HepG2 (cell line): ENCODE data around the gene NUDT3. TPM values are rescaled to one million over a fixed set of nuclear protein-coding genes. Genes with fewer than 3 reads are reported as not detected.

Source experiments
- CBX2 ChIP-seq, 2 experiments: fragments of 200-600 bp in 1 of 2; sonication (generic); formaldehyde crosslinking in 1 of 2; IDR thresholded peaks; 2 replicates each; pipeline versions ENCODE4 v1.7.0 to v1.8.1; 2018 to 2022; ENCODE audit warnings: low read depth in 2 of 2, low read length in 1 of 2, mild to moderate bottlenecking in 1 of 2, missing genetic modification reagents in 1 of 2
- FOXJ3 ChIP-seq: sonication (generic); formaldehyde crosslinking; IDR thresholded peaks from 2 replicates; pipeline ENCODE4 v1.4.0; 2020; ENCODE audit warnings: missing genetic modification reagents, mild to moderate bottlenecking, borderline replicate concordance
- JUN ChIP-seq: sonication (generic); formaldehyde crosslinking; IDR thresholded peaks from 2 replicates; pipeline ENCODE4 v1.4.0; 2020; ENCODE audit warnings: mild to moderate bottlenecking, missing genetic modification reagents
- NCOA2 ChIP-seq: sonication (generic); formaldehyde crosslinking; IDR thresholded peaks from 2 replicates; pipeline ENCODE4 v1.8.0; 2022; ENCODE audit warnings: inconsistent platforms
- NFKBIZ ChIP-seq: IDR thresholded peaks from 2 replicates; pipeline ENCODE4 v1.6.1; 2018; ENCODE audit warnings: missing genetic modification reagents, missing compliant biosample characterization
- NR2F2 ChIP-seq: IDR thresholded peaks from 2 replicates; pipeline ENCODE4 v1.6.1; 2012; ENCODE audit warnings: low read depth, inconsistent platforms, borderline replicate concordance
- PHF20 ChIP-seq: sonication (generic); formaldehyde crosslinking; IDR thresholded peaks from 2 replicates; pipeline ENCODE4 v1.5.0; 2020; ENCODE audit warnings: mild to moderate bottlenecking, missing genetic modification reagents
- PITX1 ChIP-seq: sonication (generic); formaldehyde crosslinking; IDR thresholded peaks from 2 replicates; pipeline ENCODE4 v1.5.1; 2020; ENCODE audit warnings: mild to moderate bottlenecking, missing genetic modification reagents
- RFXANK ChIP-seq: IDR thresholded peaks from 2 replicates; pipeline ENCODE4 v1.6.1; 2016
- ZFX ChIP-seq: sonication (generic); formaldehyde crosslinking; IDR thresholded peaks from 2 replicates; pipeline ENCODE4 v1.4.0; 2020; ENCODE audit warnings: mild to moderate bottlenecking, low read depth, missing genetic modification reagents, moderate library complexity
- ZNF207 ChIP-seq: fragments of 450-650 bp; IDR thresholded peaks from 2 replicates; pipeline ENCODE4 v1.6.1; 2016; ENCODE audit warnings: antibody characterized with exemption, borderline replicate concordance
- ZNF550 ChIP-seq: sonication (generic); formaldehyde crosslinking; IDR thresholded peaks from 2 replicates; pipeline ENCODE4 v1.4.0; 2020; ENCODE audit warnings: mild to moderate bottlenecking, missing genetic modification reagents, borderline replicate concordance
- ZNF570 ChIP-seq: sonication (generic); formaldehyde crosslinking; IDR thresholded peaks from 2 replicates; pipeline ENCODE4 v1.4.0; 2020; ENCODE audit warnings: mild to moderate bottlenecking, missing genetic modification reagents, borderline replicate concordance
- ZNF737 ChIP-seq: sonication (generic); formaldehyde crosslinking; IDR thresholded peaks from 2 replicates; pipeline ENCODE4 v1.5.0; 2020; ENCODE audit warnings: missing genetic modification reagents, mild to moderate bottlenecking, borderline replicate concordance
- ZSCAN25 ChIP-seq: sonication (generic); formaldehyde crosslinking; IDR thresholded peaks from 2 replicates; pipeline ENCODE4 v1.8.0; 2022; ENCODE audit warnings: mild to moderate bottlenecking, missing genetic modification reagents
- polyA plus RNA-seq, 8 experiments: library from polyadenylated mRNA; depleted of rRNA in 3 of 8; stranded (reverse) in 7 of 8; unstranded in 1 of 8; fragments of >200 nt; fragmentation: Illumina TruSeq in 4 of 8; extraction: Trizol in 4 of 8; gene quantifications; 2 replicates each; pipeline versions ENCODE4 v1.2.1 to v1.2.3, GENCODE V29; 2011 to 2016; ENCODE audit warnings: low read depth in 4 of 8, missing spikeins in 1 of 8, mixed read lengths in 1 of 8; ENCODE audit not compliant: insufficient read depth in 1 of 8
- total RNA-seq, 5 experiments: library from RNA; depleted of rRNA; stranded (reverse); fragments of >200 nt; fragmentation: Illumina TruSeq; extraction: Trizol; gene quantifications; 2 replicates each; pipeline ENCODE4 v1.2.3, GENCODE V29; 2016; ENCODE audit warnings: low read depth in 1 of 5
- TF ChIP-seq, protein P1 (sequence below): sonication (generic); formaldehyde crosslinking; IDR thresholded peaks from 2 replicates; pipeline ENCODE4 v1.4.0; 2020; ENCODE audit warnings: missing genetic modification reagents, borderline replicate concordance
- TF ChIP-seq, protein P2 (sequence below): sonication (generic); formaldehyde crosslinking; IDR thresholded peaks from 2 replicates; pipeline ENCODE4 v1.4.0; 2020; ENCODE audit warnings: missing genetic modification reagents
- TF ChIP-seq, protein P3 (sequence below): IDR thresholded peaks from 2 replicates; pipeline ENCODE4 v1.6.1; 2012; ENCODE audit warnings: low read depth, low read length, improper control_type of control experiment

The NUDT3 gene
- total and polyA plus RNA-seq, 2 of the 13 experiments (the other 11 are each of a cell fraction or from before 2014, with no cell fraction given) = 20.2 to 20.6 TPM

DNA sequence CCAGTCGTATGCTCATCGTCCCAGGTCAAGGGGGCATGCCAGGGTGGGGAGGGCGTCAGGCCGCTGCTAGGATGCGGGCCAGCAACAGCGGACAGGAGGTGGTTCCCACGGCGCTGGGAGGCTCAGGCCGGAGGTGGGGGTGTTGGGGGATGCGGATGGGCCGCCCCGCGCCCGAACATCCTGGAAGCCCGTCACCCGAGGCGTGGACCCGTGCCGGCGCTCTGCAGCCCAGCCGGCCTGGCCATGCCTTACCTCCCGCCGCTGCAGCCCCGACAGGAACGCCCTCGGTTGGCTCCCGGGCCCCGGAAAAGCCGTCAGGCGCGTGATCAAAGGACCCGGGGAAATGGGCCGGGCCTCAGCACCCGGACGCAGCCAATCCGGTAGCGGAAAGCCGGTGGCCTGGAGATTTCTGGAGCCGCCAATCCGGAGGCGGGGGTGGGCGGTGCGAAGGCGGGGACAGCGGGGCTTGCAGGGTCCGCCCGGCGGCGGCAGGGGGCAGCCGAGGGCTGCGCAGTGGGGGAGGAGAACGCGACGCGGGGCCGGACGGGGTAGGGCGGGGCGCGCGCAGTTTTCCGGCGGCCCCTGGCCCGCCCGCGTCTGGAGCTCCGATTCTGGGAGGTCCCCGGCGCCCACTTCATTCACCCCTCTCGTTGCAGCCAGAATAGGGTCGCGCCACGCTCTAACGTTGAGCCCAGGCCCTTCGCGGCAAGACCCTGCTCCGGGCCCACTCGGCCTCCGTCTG is 143.6 kb downstream of the NUDT3 start, which contains the start of gene SMIM29 (continued):
- TF ChIP-seq ZNF550 (CRISPR knock-in tag) = 0 out of 2 replicates have a peak, but pooled peaks have one; percentile 11
- no peak for TF ChIP-seq NCOA2
- no peak; the same call in 1 of the 2 replicates for TF ChIP-seq NR2F2
- TF ChIP-seq CBX2 (IDR thresholded peaks at IDR 0.05; ENCODE audit: low read depth, low read length) = no peak
- TF ChIP-seq CBX2 (CRISPR knock-in tag; IDR thresholded peaks at IDR 0.05; ENCODE audit: low read depth) = no peak; the same call in 1 of the 2 replicates
- peak; percentile 28; the same call in 1 of the 2 replicates for TF ChIP-seq ZSCAN25
- peak; percentile 79 for TF ChIP-seq ZFX (CRISPR knock-in tag)
- TF ChIP-seq, protein P1, sequence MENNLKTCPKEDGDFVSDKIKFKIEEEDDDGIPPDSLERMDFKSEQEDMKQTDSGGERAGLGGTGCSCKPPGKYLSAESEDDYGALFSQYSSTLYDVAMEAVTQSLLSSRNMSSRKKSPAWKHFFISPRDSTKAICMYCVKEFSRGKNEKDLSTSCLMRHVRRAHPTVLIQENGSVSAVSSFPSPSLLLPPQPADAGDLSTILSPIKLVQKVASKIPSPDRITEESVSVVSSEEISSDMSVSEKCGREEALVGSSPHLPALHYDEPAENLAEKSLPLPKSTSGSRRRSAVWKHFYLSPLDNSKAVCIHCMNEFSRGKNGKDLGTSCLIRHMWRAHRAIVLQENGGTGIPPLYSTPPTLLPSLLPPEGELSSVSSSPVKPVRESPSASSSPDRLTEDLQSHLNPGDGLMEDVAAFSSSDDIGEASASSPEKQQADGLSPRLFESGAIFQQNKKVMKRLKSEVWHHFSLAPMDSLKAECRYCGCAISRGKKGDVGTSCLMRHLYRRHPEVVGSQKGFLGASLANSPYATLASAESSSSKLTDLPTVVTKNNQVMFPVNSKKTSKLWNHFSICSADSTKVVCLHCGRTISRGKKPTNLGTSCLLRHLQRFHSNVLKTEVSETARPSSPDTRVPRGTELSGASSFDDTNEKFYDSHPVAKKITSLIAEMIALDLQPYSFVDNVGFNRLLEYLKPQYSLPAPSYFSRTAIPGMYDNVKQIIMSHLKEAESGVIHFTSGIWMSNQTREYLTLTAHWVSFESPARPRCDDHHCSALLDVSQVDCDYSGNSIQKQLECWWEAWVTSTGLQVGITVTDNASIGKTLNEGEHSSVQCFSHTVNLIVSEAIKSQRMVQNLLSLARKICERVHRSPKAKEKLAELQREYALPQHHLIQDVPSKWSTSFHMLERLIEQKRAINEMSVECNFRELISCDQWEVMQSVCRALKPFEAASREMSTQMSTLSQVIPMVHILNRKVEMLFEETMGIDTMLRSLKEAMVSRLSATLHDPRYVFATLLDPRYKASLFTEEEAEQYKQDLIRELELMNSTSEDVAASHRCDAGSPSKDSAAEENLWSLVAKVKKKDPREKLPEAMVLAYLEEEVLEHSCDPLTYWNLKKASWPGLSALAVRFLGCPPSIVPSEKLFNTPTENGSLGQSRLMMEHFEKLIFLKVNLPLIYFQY (CRISPR knock-in tag) = peak; percentile 97
- TF ChIP-seq ZNF737 (CRISPR knock-in tag) = no peak
- no peak for TF ChIP-seq ZNF207
- TF ChIP-seq PITX1 (CRISPR knock-in tag) = peak; percentile 19; the same call in 1 of the 2 replicates
- TF ChIP-seq, protein P2, sequence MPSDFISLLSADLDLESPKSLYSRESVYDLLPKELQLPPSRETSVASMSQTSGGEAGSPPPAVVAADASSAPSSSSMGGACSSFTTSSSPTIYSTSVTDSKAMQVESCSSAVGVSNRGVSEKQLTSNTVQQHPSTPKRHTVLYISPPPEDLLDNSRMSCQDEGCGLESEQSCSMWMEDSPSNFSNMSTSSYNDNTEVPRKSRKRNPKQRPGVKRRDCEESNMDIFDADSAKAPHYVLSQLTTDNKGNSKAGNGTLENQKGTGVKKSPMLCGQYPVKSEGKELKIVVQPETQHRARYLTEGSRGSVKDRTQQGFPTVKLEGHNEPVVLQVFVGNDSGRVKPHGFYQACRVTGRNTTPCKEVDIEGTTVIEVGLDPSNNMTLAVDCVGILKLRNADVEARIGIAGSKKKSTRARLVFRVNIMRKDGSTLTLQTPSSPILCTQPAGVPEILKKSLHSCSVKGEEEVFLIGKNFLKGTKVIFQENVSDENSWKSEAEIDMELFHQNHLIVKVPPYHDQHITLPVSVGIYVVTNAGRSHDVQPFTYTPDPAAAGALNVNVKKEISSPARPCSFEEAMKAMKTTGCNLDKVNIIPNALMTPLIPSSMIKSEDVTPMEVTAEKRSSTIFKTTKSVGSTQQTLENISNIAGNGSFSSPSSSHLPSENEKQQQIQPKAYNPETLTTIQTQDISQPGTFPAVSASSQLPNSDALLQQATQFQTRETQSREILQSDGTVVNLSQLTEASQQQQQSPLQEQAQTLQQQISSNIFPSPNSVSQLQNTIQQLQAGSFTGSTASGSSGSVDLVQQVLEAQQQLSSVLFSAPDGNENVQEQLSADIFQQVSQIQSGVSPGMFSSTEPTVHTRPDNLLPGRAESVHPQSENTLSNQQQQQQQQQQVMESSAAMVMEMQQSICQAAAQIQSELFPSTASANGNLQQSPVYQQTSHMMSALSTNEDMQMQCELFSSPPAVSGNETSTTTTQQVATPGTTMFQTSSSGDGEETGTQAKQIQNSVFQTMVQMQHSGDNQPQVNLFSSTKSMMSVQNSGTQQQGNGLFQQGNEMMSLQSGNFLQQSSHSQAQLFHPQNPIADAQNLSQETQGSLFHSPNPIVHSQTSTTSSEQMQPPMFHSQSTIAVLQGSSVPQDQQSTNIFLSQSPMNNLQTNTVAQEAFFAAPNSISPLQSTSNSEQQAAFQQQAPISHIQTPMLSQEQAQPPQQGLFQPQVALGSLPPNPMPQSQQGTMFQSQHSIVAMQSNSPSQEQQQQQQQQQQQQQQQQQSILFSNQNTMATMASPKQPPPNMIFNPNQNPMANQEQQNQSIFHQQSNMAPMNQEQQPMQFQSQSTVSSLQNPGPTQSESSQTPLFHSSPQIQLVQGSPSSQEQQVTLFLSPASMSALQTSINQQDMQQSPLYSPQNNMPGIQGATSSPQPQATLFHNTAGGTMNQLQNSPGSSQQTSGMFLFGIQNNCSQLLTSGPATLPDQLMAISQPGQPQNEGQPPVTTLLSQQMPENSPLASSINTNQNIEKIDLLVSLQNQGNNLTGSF (CRISPR knock-in tag) = no peak
- no peak; the same call in 1 of the 2 replicates for TF ChIP-seq NFKBIZ (CRISPR knock-in tag)
- no peak for TF ChIP-seq ZNF570 (CRISPR knock-in tag)
- TF ChIP-seq JUN (CRISPR knock-in tag) = no peak
- TF ChIP-seq FOXJ3 (CRISPR knock-in tag) = no peak; the same call in 1 of the 2 replicates
- TF ChIP-seq, protein P3, sequence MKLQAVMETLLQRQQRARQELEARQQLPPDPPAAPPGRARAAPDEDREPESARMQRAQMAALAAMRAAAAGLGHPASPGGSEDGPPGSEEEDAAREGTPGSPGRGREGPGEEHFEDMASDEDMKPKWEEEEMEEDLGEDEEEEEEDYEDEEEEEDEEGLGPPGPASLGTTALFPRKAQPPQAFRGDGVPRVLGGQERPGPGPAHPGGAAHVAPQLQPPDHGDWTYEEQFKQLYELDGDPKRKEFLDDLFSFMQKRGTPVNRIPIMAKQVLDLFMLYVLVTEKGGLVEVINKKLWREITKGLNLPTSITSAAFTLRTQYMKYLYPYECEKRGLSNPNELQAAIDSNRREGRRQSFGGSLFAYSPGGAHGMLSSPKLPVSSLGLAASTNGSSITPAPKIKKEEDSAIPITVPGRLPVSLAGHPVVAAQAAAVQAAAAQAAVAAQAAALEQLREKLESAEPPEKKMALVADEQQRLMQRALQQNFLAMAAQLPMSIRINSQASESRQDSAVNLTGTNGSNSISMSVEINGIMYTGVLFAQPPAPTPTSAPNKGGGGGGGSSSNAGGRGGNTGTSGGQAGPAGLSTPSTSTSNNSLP = no peak
- peak; percentile 66; the same call in 1 of the 2 replicates for TF ChIP-seq RFXANK (CRISPR knock-in tag)
- TF ChIP-seq PHF20 (CRISPR knock-in tag) = peak; percentile 1; the same call in 1 of the 2 replicates
